SHP77 treated with DMSO at 0.1 percent for 48 hours (cell line): Measurements from ENCODE around the gene WWOX.
A peak's percentile ranks its signal among the peaks of the same experiment; 100 is the strongest.
"Not testable (repeated sequence)": the region's sequence is repeated elsewhere in the genome, so short reads cannot be mapped to it uniquely, and the experiment has no call there.

Experiments used
- DNase-seq: peaks from one replicate; lab custom pipeline; 2025; lab: John Stamatoyannopoulos, UW

The WWOX gene

GRCh38 chr16:78691746-78692145, 592.3 kb downstream of the WWOX start:
- DNase-seq: not testable (repeated sequence)

- peak; percentile 8 for DNase-seq
Observed at GRCh38 chr16:78693496-78693895, 594.0 kb downstream of the WWOX start.

- no peak for DNase-seq
Observed at GRCh38 chr16:78694414-78694813, 595.0 kb downstream of the WWOX start.

GRCh38 chr16:78695391-78695790, 595.9 kb downstream of the WWOX start:
- no peak for DNase-seq

- DNase-seq: no peak
Observed at GRCh38 chr16:78696797-78697196, 597.3 kb downstream of the WWOX start.

GRCh38 chr16:78697426-78697825, 598.0 kb downstream of the WWOX start:
- DNase-seq: no peak

GRCh38 chr16:78703936-78704335, 604.5 kb downstream of the WWOX start:
- no peak for DNase-seq

GRCh38 chr16:78704416-78704815, 605.0 kb downstream of the WWOX start:
- DNase-seq: no peak

- DNase-seq: peak; percentile 12
Observed at GRCh38 chr16:78705694-78706093, 606.2 kb downstream of the WWOX start.

GRCh38 chr16:78706637-78707036, 607.2 kb downstream of the WWOX start:
- DNase-seq: no peak

GRCh38 chr16:78709137-78709884, 609.9 kb downstream of the WWOX start:
- DNase-seq: no peak

- no peak for DNase-seq
Observed at GRCh38 chr16:78715106-78715505, 615.7 kb downstream of the WWOX start.

- DNase-seq: no peak
Observed at GRCh38 chr16:78715673-78716072, 616.2 kb downstream of the WWOX start.

GRCh38 chr16:78718141-78718540, 618.7 kb downstream of the WWOX start:
- no peak for DNase-seq

GRCh38 chr16:78720416-78720815, 621.0 kb downstream of the WWOX start:
- DNase-seq: no peak

GRCh38 chr16:78727536-78727935, 628.1 kb downstream of the WWOX start:
- DNase-seq: no peak

GRCh38 chr16:78729687-78730086, 630.2 kb downstream of the WWOX start:
- DNase-seq: no peak

GRCh38 chr16:78731785-78732184, 632.3 kb downstream of the WWOX start:
- DNase-seq: no peak

- DNase-seq: no peak
Observed at GRCh38 chr16:78732696-78733095, 633.2 kb downstream of the WWOX start.

GRCh38 chr16:78735337-78735736, 635.9 kb downstream of the WWOX start:
- no peak for DNase-seq

GRCh38 chr16:78737630-78738029, 638.2 kb downstream of the WWOX start:
- DNase-seq: no peak

- DNase-seq: no peak
Observed at GRCh38 chr16:78738557-78738956, 639.1 kb downstream of the WWOX start.

- no peak for DNase-seq
Observed at GRCh38 chr16:78740269-78740668, 640.8 kb downstream of the WWOX start.
